Fibroblast of villous mesenchyme (primary cell): ENCODE measurements around the gene CDK8. TPM values are rescaled to one million over a fixed set of nuclear protein-coding genes. Genes with fewer than 3 reads are reported as not detected.

ENCODE experiments used
- DNase-seq: peaks from one replicate; pipeline ENCODE4 v3.0.0-alpha.2; 2010; ENCODE audit warnings: low read depth
- H3K4me3 ChIP-seq: 2 replicates; pipeline ENCODE4 v1.5.1; 2011; ENCODE audit warnings: low read depth, mild to moderate bottlenecking, low read length
- total RNA-seq: library from RNA; depleted of rRNA; stranded (reverse); fragments of >200 nt; gene quantifications from 2 replicates; pipeline ENCODE4 v1.2.3, GENCODE V29; 2012
- TF ChIP-seq, protein P1 (sequence below): IDR thresholded peaks from 2 replicates; pipeline ENCODE4 v1.5.1; 2012; ENCODE audit warnings: low read depth, mild to moderate bottlenecking, low read length; ENCODE audit not compliant: insufficient read depth

The CDK8 gene
- total RNA-seq, 1 donor: 23.3 TPM

DNA sequence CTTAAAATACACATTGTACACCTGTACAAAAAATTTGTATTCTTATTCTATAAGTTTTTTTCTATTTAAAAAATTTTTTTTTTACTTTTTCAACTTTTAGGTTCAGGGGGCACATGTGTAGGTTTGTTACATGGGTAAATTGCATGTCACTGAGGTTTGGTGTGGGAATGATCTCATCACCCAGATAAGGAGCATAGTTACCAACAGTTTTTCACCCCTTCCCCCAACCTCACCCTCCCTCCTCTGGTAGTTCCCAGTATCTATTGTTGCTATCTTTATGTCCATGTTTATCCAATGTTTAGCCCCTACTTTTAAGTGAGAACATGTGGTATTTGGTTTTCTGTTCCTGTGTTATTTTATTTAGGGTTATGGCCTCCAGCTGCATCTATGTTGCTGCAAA is 89.9 kb downstream of the CDK8 start:
- TF ChIP-seq, protein P1, sequence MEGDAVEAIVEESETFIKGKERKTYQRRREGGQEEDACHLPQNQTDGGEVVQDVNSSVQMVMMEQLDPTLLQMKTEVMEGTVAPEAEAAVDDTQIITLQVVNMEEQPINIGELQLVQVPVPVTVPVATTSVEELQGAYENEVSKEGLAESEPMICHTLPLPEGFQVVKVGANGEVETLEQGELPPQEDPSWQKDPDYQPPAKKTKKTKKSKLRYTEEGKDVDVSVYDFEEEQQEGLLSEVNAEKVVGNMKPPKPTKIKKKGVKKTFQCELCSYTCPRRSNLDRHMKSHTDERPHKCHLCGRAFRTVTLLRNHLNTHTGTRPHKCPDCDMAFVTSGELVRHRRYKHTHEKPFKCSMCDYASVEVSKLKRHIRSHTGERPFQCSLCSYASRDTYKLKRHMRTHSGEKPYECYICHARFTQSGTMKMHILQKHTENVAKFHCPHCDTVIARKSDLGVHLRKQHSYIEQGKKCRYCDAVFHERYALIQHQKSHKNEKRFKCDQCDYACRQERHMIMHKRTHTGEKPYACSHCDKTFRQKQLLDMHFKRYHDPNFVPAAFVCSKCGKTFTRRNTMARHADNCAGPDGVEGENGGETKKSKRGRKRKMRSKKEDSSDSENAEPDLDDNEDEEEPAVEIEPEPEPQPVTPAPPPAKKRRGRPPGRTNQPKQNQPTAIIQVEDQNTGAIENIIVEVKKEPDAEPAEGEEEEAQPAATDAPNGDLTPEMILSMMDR: no peak
- no peak overlapping the region for H3K4me3 ChIP-seq
- DNase-seq: peak; percentile 32

DNA sequence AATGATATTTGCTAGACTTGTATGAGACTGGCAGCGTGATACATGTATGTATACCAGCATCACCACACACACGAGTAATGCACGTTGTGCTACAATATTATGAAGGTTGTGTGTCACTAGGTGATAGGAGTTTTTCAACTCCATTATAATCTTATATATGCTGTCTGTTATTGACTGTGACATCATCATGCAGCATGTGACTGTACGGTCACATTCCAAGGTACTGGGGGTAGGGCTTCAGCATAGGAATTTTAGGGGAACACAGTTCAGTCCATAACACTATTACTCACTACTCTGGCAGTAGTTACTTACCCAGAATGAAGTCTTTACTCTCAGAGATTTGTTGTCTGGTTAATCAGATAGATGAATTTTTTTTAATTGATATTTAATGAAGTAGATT is 91.1 kb downstream of the CDK8 start:
- H3K4me3 ChIP-seq: no peak overlapping the region
- DNase-seq: no peak
- TF ChIP-seq, protein P1: no peak

DNA sequence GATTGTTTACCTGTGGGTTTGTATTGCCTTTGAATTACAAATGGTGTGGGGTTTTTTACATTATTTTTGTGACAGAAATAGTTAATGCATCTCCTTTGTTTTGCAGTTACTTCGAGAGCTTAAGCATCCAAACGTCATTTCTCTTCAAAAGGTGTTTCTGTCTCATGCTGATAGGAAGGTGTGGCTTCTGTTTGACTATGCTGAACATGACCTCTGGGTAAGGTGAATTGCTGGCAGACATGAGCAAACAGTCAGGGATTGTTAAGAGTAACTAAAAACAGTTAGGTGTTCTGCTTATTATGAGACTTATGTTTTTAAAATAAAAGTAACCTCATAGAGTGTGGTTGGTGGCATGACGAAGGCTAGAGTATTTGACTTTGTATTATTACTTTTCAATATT is 95.0 kb downstream of the CDK8 start:
- no peak overlapping the region for H3K4me3 ChIP-seq
- TF ChIP-seq, protein P1: no peak
- DNase-seq: no peak

DNA sequence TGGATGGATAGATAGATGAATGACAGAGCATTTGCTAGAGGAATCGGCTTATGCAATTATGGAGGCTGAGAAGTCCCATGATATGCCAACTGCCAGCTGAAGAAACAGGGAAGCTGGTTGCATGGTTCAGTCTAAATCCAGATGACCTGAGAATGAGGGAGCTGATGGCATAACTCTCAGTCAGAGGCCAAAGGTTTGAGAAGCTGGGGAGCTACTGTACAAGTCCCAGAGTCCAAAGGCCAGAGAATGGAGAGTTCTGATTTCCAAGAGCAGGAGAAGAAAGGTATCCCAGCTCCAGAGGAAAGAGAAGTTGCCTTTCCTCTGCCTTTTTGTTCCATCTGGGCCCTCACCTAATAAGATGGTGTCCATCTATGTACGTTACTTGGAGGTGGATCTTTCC is 108.3 kb downstream of the CDK8 start:
- TF ChIP-seq, protein P1: no peak
- no peak overlapping the region for H3K4me3 ChIP-seq
- DNase-seq: no peak

DNA sequence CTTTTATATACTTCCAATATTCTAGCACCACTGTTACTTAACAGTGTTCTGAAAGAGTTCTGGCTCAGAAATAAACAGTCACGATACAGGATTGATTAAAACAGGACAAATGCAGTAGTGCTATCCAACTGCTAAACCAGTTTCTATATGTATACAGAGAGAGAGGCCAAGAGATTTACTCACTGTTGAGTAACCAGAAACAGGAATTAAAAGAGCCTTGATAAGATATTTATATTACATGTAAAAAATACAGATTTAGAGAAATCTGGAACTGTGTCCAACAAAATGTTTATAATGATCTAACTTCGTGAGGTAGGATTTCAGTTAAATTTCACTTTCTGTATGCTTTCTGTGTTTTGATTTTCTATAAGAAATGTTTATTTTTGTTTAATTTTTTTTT is 116.6 kb downstream of the CDK8 start:
- TF ChIP-seq, protein P1: no peak
- no peak for DNase-seq
- no peak overlapping the region for H3K4me3 ChIP-seq

DNA sequence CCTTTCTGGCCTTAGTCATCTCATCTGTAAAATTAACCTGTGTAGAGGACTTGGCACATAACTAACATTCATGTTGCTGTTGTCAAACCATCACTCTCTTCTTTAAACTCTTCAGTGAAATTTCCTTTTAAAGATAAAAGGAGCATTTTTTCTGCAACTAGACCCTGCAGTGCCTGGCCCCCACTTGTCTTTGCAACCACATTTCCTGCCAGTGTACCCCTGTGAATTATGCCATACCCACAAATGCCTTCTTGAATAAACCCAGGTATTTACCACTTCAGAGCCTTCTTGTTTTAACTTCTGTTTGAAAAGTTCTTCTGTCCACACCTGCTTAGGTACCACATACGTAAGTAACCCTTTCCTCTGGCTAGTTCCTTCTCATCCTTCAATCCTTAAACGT is 118.8 kb downstream of the CDK8 start:
- DNase-seq: no peak
- H3K4me3 ChIP-seq: no peak overlapping the region
- TF ChIP-seq, protein P1: no peak

DNA sequence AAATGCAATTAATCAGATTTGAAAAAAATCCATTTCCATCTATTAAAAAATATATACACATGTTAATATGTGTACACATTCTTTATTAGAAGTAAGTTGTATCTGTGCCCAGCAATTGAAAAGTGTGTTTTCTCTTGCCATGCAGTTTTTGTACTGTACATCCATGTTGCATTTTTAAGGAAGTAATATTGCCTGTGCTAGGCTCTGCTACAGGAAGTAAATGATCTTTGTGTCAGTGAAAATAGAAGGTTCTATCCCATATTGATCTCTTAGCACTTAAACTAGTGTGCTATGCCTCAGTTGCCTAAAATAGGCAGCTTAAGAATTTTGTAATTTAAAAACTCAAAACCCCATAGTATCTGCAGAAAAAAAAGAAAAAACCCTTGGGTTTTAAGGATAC is 122.5 kb downstream of the CDK8 start:
- no peak for DNase-seq
- no peak overlapping the region for H3K4me3 ChIP-seq
- TF ChIP-seq, protein P1: no peak
